SU-DHL-6 (cell line): ENCODE results near the gene COL20A1.

Source experiments
- CTCF ChIP-seq: fragments of 200-600 bp; sonication (generic); IDR thresholded peaks from one replicate; pipeline ENCODE4 v1.5.1; 2017; ENCODE audit warnings: antibody characterized with exemption, mild to moderate bottlenecking, low read length, moderate library complexity; ENCODE audit not compliant: insufficient read depth, poor library complexity, severe bottlenecking
- EZH2phosphoT487 ChIP-seq: fragments of 200-600 bp; sonication (generic), shearing (Covaris generic); conservative IDR thresholded peaks from 2 replicates; pipeline ENCODE4 v1.6.1; 2018; ENCODE audit warnings: mild to moderate bottlenecking, antibody characterized with exemption, low read length, moderate library complexity, mixed read lengths

GRCh38 chr20:63327231-63327745 lies 34.3 kb downstream of the COL20A1 start:
- no peak for TF ChIP-seq CTCF
- TF ChIP-seq EZH2phosphoT487, result no peak
